Cardiac muscle cell (in vitro differentiated cells and primary cell): Measurements from ENCODE around the gene SPECC1. TPM values are rescaled to one million over a fixed set of nuclear protein-coding genes. Genes with fewer than 3 reads are reported as not detected.

Experiments used
- DNase-seq, 2 donors: peaks; one replicate each; pipeline versions ENCODE4 v3.0.0 to v3.0.0-alpha.2; 2010 to 2017; ENCODE audit warnings: low read depth in 1 of 2, low spot score in 1 of 2
- H3K27ac ChIP-seq: fragments of 200-600 bp; sonication (generic); 2 replicates; pipeline ENCODE4 v1.5.1; 2016
- H3K27me3 ChIP-seq: fragments of 200-600 bp; sonication (generic); 2 replicates; pipeline ENCODE4 v1.6.0; 2016; ENCODE audit warnings: control low read depth
- H3K36me3 ChIP-seq: fragments of 200-600 bp; sonication (generic); 2 replicates; pipeline ENCODE4 v1.5.1; 2016; ENCODE audit warnings: control low read depth
- H3K4me1 ChIP-seq: fragments of 200-600 bp; sonication (generic); 2 replicates; pipeline ENCODE4 v1.8.1; 2017; ENCODE audit warnings: low read depth, mild to moderate bottlenecking, mixed run types
- H3K4me3 ChIP-seq: fragments of 200-600 bp; sonication (generic); 2 replicates; pipeline ENCODE4 v1.5.1; 2016; ENCODE audit warnings: mild to moderate bottlenecking
- H3K9me3 ChIP-seq: fragments of 200-600 bp; sonication (generic); 2 replicates; pipeline ENCODE4 v1.5.1; 2017; ENCODE audit warnings: low read depth, mild to moderate bottlenecking, control low read depth
- CTCF ChIP-seq: IDR thresholded peaks from 2 replicates; pipeline ENCODE4 v1.5.1; 2012; ENCODE audit warnings: low read depth, mild to moderate bottlenecking, low read length
- polyA plus RNA-seq: library from polyadenylated mRNA; unstranded; fragments of >200 nt; fragmentation: Nextera tagmentation; extraction: Ambion mirVana; gene quantifications from 2 replicates; pipeline ENCODE4 v1.2.1, GENCODE V29; 2016
- total RNA-seq: library from RNA; depleted of rRNA; stranded (reverse); fragments of >200 nt; gene quantifications from 2 replicates; pipeline ENCODE4 v1.2.3, GENCODE V29; 2016

SPECC1 gene
- total and polyA plus RNA-seq, 2 experiments from 2014 or later = 13.6 to 48.7 TPM

DNA sequence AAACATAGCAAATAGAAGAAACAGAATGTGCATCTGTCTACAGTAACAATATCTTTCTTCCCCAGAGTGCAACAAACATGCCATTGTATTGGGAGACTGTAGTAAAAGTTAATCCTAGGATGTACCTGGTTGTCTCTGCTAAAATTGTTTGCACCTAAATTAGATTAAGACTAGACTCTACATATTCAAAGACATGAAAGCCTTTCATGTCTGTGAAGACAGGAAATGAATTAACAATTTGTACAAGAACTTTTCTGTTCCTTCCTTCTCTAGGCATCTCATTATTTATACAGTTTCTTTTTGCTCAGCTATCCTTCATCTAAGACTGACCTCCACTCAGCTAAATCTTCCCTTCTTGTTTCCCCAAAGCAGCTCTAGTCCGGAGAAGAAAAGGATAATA lies 237.5 kb downstream of the SPECC1 start:
- H3K4me3 ChIP-seq = no peak overlapping the region

DNA sequence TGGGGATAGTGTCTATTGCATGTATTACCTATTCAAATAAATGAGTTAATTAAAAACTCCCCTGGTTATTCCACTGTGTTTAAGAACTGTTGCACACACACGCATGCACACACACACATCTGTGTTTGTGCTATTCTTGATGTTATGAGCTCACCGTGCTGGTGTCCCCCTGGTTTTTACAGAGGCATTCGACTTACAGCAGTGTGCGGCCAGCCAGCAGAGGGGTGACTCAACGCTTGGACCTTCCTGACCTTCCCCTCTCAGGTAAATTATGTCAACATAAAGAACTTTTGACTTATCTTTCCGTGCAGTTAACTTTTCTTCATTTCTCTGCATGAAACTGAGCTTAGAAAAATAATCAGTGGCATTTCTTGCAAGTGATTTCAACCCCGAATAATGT lies 244.2 kb downstream of the SPECC1 start:
- peaks cover 2% of the 10 kb centered on the region for H3K36me3 ChIP-seq
- no peak for DNase-seq
- no peaks in the 10 kb centered on the region for H3K27me3 ChIP-seq
- no peaks in the 10 kb centered on the region for H3K9me3 ChIP-seq
- no peak overlapping the region for H3K27ac ChIP-seq
- H3K4me1 ChIP-seq = no peaks in the 10 kb centered on the region
- no peak for TF ChIP-seq CTCF
- H3K4me3 ChIP-seq = no peak overlapping the region

More for the DNA sequence above, 237.5 kb downstream of the SPECC1 start:
- Histone ChIP-seq H3K4me1 (no peaks in the 10 kb centered on the region), H3K27ac (no peak overlapping the region), H3K27me3 (no peaks in the 10 kb centered on the region), H3K36me3 (no peaks in the 10 kb centered on the region), H3K9me3 (no peaks in the 10 kb centered on the region)
- no peak for TF ChIP-seq CTCF
- no peak for DNase-seq

- H3K36me3 ChIP-seq = peaks cover 2% of the 10 kb centered on the region
- TF ChIP-seq CTCF = no peak
- H3K9me3 ChIP-seq = no peaks in the 10 kb centered on the region
- DNase-seq = no peak
- no peak overlapping the region for H3K27ac ChIP-seq
- no peaks in the 10 kb centered on the region for H3K27me3 ChIP-seq
- H3K4me1 ChIP-seq = no peaks in the 10 kb centered on the region
- H3K4me3 ChIP-seq = no peak overlapping the region
These were observed 245.4 kb downstream of the SPECC1 start for GRCh38 chr17:20254541-20254940.

DNA sequence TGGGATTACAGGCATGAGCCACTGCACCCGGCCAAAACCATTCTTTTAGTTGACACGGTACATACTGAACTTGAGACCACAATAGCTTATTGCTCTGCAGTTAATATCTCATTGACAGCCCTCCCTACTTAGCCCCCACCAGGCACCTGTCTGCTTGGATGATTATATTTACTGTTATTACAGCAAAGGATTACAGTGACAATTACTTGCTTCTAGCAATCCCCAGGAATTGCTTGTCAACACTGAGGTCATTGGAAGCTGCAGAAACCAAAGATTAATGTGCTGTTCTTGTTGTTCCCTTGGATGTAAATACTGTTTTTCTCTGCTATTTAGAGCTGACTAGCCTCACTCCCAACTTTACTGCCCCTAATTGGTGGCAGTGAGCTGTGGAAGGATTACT lies 247.0 kb downstream of the SPECC1 start:
- no peak overlapping the region for H3K27ac ChIP-seq
- TF ChIP-seq CTCF = no peak
- peaks cover 2% of the 10 kb centered on the region for H3K36me3 ChIP-seq

DNA sequence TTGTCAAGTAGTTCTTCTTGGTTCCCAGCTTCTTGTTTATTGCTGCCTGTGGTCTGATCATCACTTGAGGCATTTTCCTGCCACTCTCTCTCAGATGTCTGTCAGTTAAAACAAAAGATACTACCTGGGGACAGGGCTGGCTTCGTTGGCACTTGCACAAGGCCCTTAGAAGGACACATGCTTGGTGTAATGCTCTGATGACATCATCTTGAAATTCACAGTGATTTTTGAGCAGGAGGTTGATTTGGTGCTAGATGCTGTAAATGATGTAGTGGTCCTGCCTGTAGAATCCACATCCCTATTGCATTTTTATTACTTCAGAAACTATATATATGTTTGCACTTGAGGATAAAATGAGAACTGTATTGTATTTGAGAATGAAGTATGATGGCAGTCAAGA lies 247.8 kb downstream of the SPECC1 start:
- Histone ChIP-seq H3K4me1 (no peaks in the 10 kb centered on the region), H3K9me3 (no peaks in the 10 kb centered on the region), H3K4me3 (no peak overlapping the region), H3K27me3 (no peaks in the 10 kb centered on the region), H3K27ac (no peak overlapping the region), H3K36me3 (peaks cover 2% of the 10 kb centered on the region)
- DNase-seq = no peak
- TF ChIP-seq CTCF = no peak

More for the DNA sequence above, 247.0 kb downstream of the SPECC1 start:
- DNase-seq = no peak
- Histone ChIP-seq H3K9me3 (no peaks in the 10 kb centered on the region), H3K4me1 (no peaks in the 10 kb centered on the region), H3K4me3 (no peak overlapping the region), H3K27me3 (no peaks in the 10 kb centered on the region)

DNA sequence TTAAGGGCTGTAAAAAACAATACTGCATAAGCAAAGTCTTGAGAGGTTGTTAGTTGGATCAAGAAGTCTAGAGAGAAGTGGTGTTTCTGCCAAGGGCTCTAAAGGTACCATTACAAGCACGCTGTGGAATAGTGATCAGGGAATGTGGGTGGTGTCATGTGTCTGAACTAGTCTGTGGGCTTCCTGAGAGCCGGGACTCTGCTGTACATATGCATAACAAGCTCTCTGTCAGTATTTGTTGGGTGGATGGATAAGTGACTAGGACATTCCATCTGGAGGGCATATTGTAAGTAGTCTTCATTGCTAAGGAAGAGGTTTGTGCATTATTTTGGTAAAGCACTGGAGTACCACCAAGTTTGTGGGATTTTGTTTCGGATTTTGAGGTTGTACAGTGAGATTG lies 248.6 kb downstream of the SPECC1 start:
- Histone ChIP-seq H3K27ac (no peak overlapping the region), H3K4me3 (no peak overlapping the region), H3K9me3 (no peaks in the 10 kb centered on the region), H3K4me1 (no peaks in the 10 kb centered on the region), H3K36me3 (peaks cover 2% of the 10 kb centered on the region), H3K27me3 (no peaks in the 10 kb centered on the region)
- TF ChIP-seq CTCF = no peak
- DNase-seq = no peak
